Measurements from ENCODE around the gene ABHD8.
A peak's percentile ranks its signal among the peaks of the same experiment; 100 is the strongest.

ABHD8 gene

GRCh38 chr19:17243211-17243829 lies 59.9 kb downstream of the ABHD8 start:
- peak overlapping the region; percentile 86 for H3K4me2 ChIP-seq (ENCODE audit: low read depth, low read length, poor library complexity, severe bottlenecking)
- H3K4me1 ChIP-seq (ENCODE audit: insufficient read depth, low read length, poor library complexity, severe bottlenecking), result peaks cover 41% of the 10 kb centered on the region
- no peak overlapping the region for H2AFZ ChIP-seq (ENCODE audit: low read length)

GRCh38 chr19:17242431-17243208 lies 60.6 kb downstream of the ABHD8 start:
- Histone ChIP-seq H3K9ac (ENCODE audit: low read depth, low read length, poor library complexity, severe bottlenecking) (peak overlapping the region; percentile 65), H3K4me2 (ENCODE audit: low read depth, low read length, poor library complexity, severe bottlenecking) (peak overlapping the region; percentile 86), H3K9me3 (ENCODE audit: insufficient read depth, low read depth, low read length) (no peaks in the 10 kb centered on the region)

More at GRCh38 chr19:17243211-17243829, 59.9 kb downstream of the ABHD8 start:
- Histone ChIP-seq H3K4me3 (ENCODE audit: low read length, poor library complexity, severe bottlenecking) (peak overlapping the region; percentile 74), H3K27me3 (ENCODE audit: insufficient read depth, low read length, poor library complexity, severe bottlenecking) (no peaks in the 10 kb centered on the region), H3K9me2 (replicated peaks; ENCODE audit: low read depth, low read length) (no peaks in the 10 kb centered on the region), H3K9me3 (ENCODE audit: insufficient read depth, low read depth, low read length) (no peaks in the 10 kb centered on the region), H3F3A (ENCODE audit: low read depth) (no peaks in the 10 kb centered on the region), H3K9ac (ENCODE audit: low read depth, low read length, poor library complexity, severe bottlenecking) (peak overlapping the region; percentile 65), H4K20me1 (ENCODE audit: insufficient read depth, low read length, poor library complexity, severe bottlenecking) (peaks cover 26% of the 10 kb centered on the region), H3K79me2 (ENCODE audit: insufficient read depth, low read length) (peaks cover 52% of the 10 kb centered on the region), H3K36me3 (ENCODE audit: insufficient read depth, low read length) (no peaks in the 10 kb centered on the region)
- TF ChIP-seq CTCF (conservative IDR thresholded peaks at IDR 0.05; ENCODE audit: low read length) (no peak), EZH2phosphoT487 (IDR thresholded peaks at IDR 0.05; ENCODE audit: borderline replicate concordance) (no peak)

More at GRCh38 chr19:17242431-17243208, 60.6 kb downstream of the ABHD8 start:
- TF ChIP-seq CTCF (conservative IDR thresholded peaks at IDR 0.05; ENCODE audit: low read length), result no peak
- H3K9me2 ChIP-seq (replicated peaks; ENCODE audit: low read depth, low read length), result no peaks in the 10 kb centered on the region
- H2AFZ ChIP-seq (ENCODE audit: low read length), result no peak overlapping the region
- H3K27me3 ChIP-seq (ENCODE audit: insufficient read depth, low read length, poor library complexity, severe bottlenecking), result no peaks in the 10 kb centered on the region
- no peaks in the 10 kb centered on the region for H3K36me3 ChIP-seq (ENCODE audit: insufficient read depth, low read length)
- H3F3A ChIP-seq (ENCODE audit: low read depth), result no peaks in the 10 kb centered on the region
- peaks cover 57% of the 10 kb centered on the region for H3K79me2 ChIP-seq (ENCODE audit: insufficient read depth, low read length)
- peaks cover 41% of the 10 kb centered on the region for H3K4me1 ChIP-seq (ENCODE audit: insufficient read depth, low read length, poor library complexity, severe bottlenecking)
- peaks cover 26% of the 10 kb centered on the region for H4K20me1 ChIP-seq (ENCODE audit: insufficient read depth, low read length, poor library complexity, severe bottlenecking)
- H3K4me3 ChIP-seq (ENCODE audit: low read length, poor library complexity, severe bottlenecking), result peak overlapping the region; percentile 74

Data from Loucy (cell line).